GM12878 (cell line): ENCODE results near the gene ZNF428. TPM values are rescaled to one million over a fixed set of nuclear protein-coding genes. Genes with fewer than 3 reads are reported as not detected.

Source experiments
- ATAC-seq: fragments of 200-7000 bp; cut with Tn5 transposase; 3 replicates; pipeline ENCODE4 v1.9.1; 2020; ENCODE audit warnings: mild to moderate bottlenecking, moderate library complexity
- BruUV-seq: library from RNA; stranded (reverse); fragments of 400-500 nt; replicated peaks from 2 replicates; lab custom pipeline; 2021; lab: Mats Ljungman, UMichigan
- CTCF ChIA-PET: fragments of 300-600 bp; sonication (Branson Sonifier 250); formaldehyde crosslinking; extraction: SDS; loops from one replicate; lab custom pipeline; 2021; ENCODE audit warnings: inconsistent platforms; lab: Yijun Ruan, JAX
- POLR2A ChIA-PET: fragments of 350-600 bp; formaldehyde crosslinking; extraction: SDS; loops from one replicate; lab custom pipeline; 2021; ENCODE audit warnings: inconsistent platforms; lab: Charles Lee
- RAD21 ChIA-PET: fragments of 300-600 bp; sonication (Branson Sonifier 250); formaldehyde crosslinking; loops from one replicate; lab custom pipeline; 2023; ENCODE audit warnings: antibody characterized with exemption; ENCODE audit not compliant: unreplicated experiment; lab: Charles Lee
- SMC1A ChIA-PET: fragments of 300-600 bp; sonication (Branson Sonifier 250); formaldehyde crosslinking; loops from one replicate; lab custom pipeline; 2023; ENCODE audit not compliant: unreplicated experiment, uncharacterized antibody; lab: Charles Lee
- DNase-seq: peaks from one replicate; pipeline ENCODE4 v3.0.0-alpha.2; 2011; ENCODE audit warnings: low read depth, low spot score
- FAIRE-seq: peaks from 3 replicates; lab custom pipeline; 2011; peaks lifted over from hg19 to GRCh38; lab: Jason Lieb, UNC
- H2AFZ ChIP-seq: 2 replicates; pipeline ENCODE4 v1.6.0; 2011; ENCODE audit warnings: low read depth, low read length, control low read depth; ENCODE audit not compliant: control insufficient read depth
- H3K27ac ChIP-seq: 2 replicates; pipeline ENCODE4 v1.5.1; 2011; ENCODE audit warnings: control low read depth; ENCODE audit not compliant: control insufficient read depth, insufficient read depth
- H3K27me3 ChIP-seq, 2 experiments: replicated peaks in 1 of 2; 2 replicates each; pipeline versions ENCODE4 v1.6.0 to v1.6.1; 2011; ENCODE audit warnings: low read length in 1 of 2; ENCODE audit not compliant: control insufficient read depth in 2 of 2, insufficient read depth in 2 of 2
- H3K36me3 ChIP-seq, 2 experiments: 2 replicates each; pipeline ENCODE4 v1.5.1; 2011; ENCODE audit warnings: low read length in 1 of 2; ENCODE audit not compliant: control insufficient read depth in 2 of 2, insufficient read depth in 2 of 2
- H3K4me1 ChIP-seq: 2 replicates; pipeline ENCODE4 v1.6.1; 2011; ENCODE audit warnings: mild to moderate bottlenecking, low read length, moderate library complexity, mixed read lengths; ENCODE audit not compliant: control insufficient read depth, insufficient read depth
- H3K4me2 ChIP-seq: 2 replicates; pipeline ENCODE4 v1.6.0; 2011; ENCODE audit warnings: control low read depth; ENCODE audit not compliant: control insufficient read depth, insufficient read depth
- H3K4me3 ChIP-seq: fragments of 200-600 bp; sonication (generic); 2 replicates; pipeline ENCODE4 v1.5.1; 2016
- H3K79me2 ChIP-seq: 2 replicates; pipeline ENCODE4 v1.6.0; 2011; ENCODE audit warnings: low read length; ENCODE audit not compliant: control insufficient read depth, insufficient read depth
- H3K9ac ChIP-seq: 2 replicates; pipeline ENCODE4 v1.8.0; 2011; ENCODE audit warnings: low read length, control low read depth, mixed read lengths; ENCODE audit not compliant: control insufficient read depth, insufficient read depth
- H3K9me3 ChIP-seq: replicated peaks from 3 replicates; pipeline ENCODE4 v1.5.1; 2011; ENCODE audit warnings: mild to moderate bottlenecking, low read length; ENCODE audit not compliant: control insufficient read depth, insufficient read depth
- H4K20me1 ChIP-seq: 2 replicates; pipeline ENCODE4 v1.6.0; 2011; ENCODE audit not compliant: control insufficient read depth, insufficient read depth
- HCFC1 ChIP-seq: fragments of 150-350 bp; IDR thresholded peaks from 2 replicates; pipeline ENCODE4 v1.6.1; 2014; ENCODE audit warnings: low read length
- HDGF ChIP-seq: fragments of 450-650 bp; IDR thresholded peaks from 2 replicates; pipeline ENCODE4 v1.6.1; 2016; ENCODE audit warnings: antibody characterized with exemption
- IKZF2 ChIP-seq, 2 experiments: fragments of 450-650 bp; IDR thresholded peaks; 2 replicates each; pipeline ENCODE4 v1.6.1; 2017; ENCODE audit warnings: mild to moderate bottlenecking in 2 of 2, moderate library complexity in 2 of 2
- MTA2 ChIP-seq: fragments of 450-650 bp; IDR thresholded peaks from 2 replicates; pipeline ENCODE4 v1.6.1; 2016; ENCODE audit warnings: low read depth, mild to moderate bottlenecking, moderate library complexity
- NFIC ChIP-seq: IDR thresholded peaks from 2 replicates; pipeline ENCODE4 v1.6.1; 2012; ENCODE audit warnings: low read depth, mild to moderate bottlenecking, inconsistent platforms, low read length, moderate library complexity
- PAX5 ChIP-seq: IDR thresholded peaks from 2 replicates; pipeline ENCODE4 v1.6.1; 2011; ENCODE audit warnings: low read depth, low read length, borderline replicate concordance
- SIN3A ChIP-seq: IDR thresholded peaks from 2 replicates; pipeline ENCODE4 v1.6.1; 2012; ENCODE audit warnings: low read depth, low read length, improper control_type of control experiment
- STAT3 ChIP-seq: IDR thresholded peaks from 2 replicates; pipeline ENCODE4 v1.6.1; 2011; ENCODE audit warnings: low read depth, low read length, improper control_type of control experiment
- YY1 ChIP-seq: IDR thresholded peaks from 2 replicates; pipeline ENCODE4 v1.6.1; 2011; ENCODE audit warnings: low read depth, mild to moderate bottlenecking, low read length
- ZBTB40 ChIP-seq: fragments of 450-650 bp; IDR thresholded peaks from 2 replicates; pipeline ENCODE4 v1.6.1; 2016; ENCODE audit warnings: mild to moderate bottlenecking, moderate library complexity, borderline replicate concordance
- WGBS: methylation state at CpG from one replicate; pipeline ENCODE4 v1.1.6; 2016; ENCODE audit warnings: low lambda C conversion rate; ENCODE audit not compliant: insufficient replicate concordance, insufficient coverage; ENCODE audit errors: missing lambda C conversion rate; 5-methylcytosine and 5-hydroxymethylcytosine counted together
- in situ Hi-C: fragments of 300-500 bp; cut with MboI; formaldehyde crosslinking; loops from 9 replicates; pipeline ENCODE4 v1.14.3; 2018; ENCODE audit warnings: mixed read lengths
- intact Hi-C: fragments of 100-400 bp; cut with micrococcal nuclease; formaldehyde crosslinking; loops from one replicate; pipeline ENCODE4 v1.14.2; 2022; ENCODE audit not compliant: unreplicated experiment
- polyA plus RNA-seq, 11 experiments: library from polyadenylated mRNA; depleted of rRNA in 4 of 11; unstranded in 6 of 11; stranded (reverse) in 5 of 11; fragments of >200 nt; fragmentation: Nextera tagmentation in 4 of 11; fragmentation: Illumina TruSeq in 1 of 11; extraction: Ambion mirVana in 4 of 11; extraction: Trizol in 1 of 11; gene quantifications; 1 replicate in 1 of 11; 2 replicates in 10 of 11; pipeline versions ENCODE4 v1.2.1 to v1.2.3, GENCODE V29; 2011 to 2016; ENCODE audit warnings: inconsistent platforms in 2 of 11, missing spikeins in 2 of 11, low read depth in 1 of 11
- total RNA-seq, 4 experiments: library from RNA; depleted of rRNA in 3 of 4; stranded (reverse); fragments of >200 nt in 3 of 4; fragmentation: Illumina TruSeq in 1 of 4; extraction: Trizol in 1 of 4; gene quantifications; 2 replicates each; pipeline versions ENCODE4 v1.2.1 to v1.2.3, GENCODE V29; 2013 to 2021

The ZNF428 gene
- total and polyA plus RNA-seq, 10 of the 15 experiments (the other 5 are each of a cell fraction or from before 2014, with no cell fraction given): 0.27 to 57.8 (median 20.4) TPM

- H3K4me1 ChIP-seq: peaks cover 6% of the 10 kb centered on the region; the same call in 1 of the 2 replicates
- FAIRE-seq (no peak), DNase-seq (peak; percentile 30), ATAC-seq (peak; percentile 81)
- H3K79me2 ChIP-seq: peaks cover 18% of the 10 kb centered on the region
- no peaks in the 10 kb centered on the region for H4K20me1 ChIP-seq
- CTCF ChIA-PET: interaction anchor here (0.7 to 0.9 kb wide), 2 partner anchors 24 to 190 kb away, joined by 3 to 4 read pairs; no protein-coding TSS in a partner anchor
- peak overlapping the region; percentile 77 for H2AFZ ChIP-seq
- H3K9ac ChIP-seq: peak overlapping the region; percentile 85
- H3K36me3 ChIP-seq: no peaks in the 10 kb centered on the region
- peak; percentile 36; the same call in 1 of the 2 replicates for TF ChIP-seq MTA2
- peak; percentile 8; the same call in 1 of the 2 replicates for TF ChIP-seq YY1
- TF ChIP-seq IKZF2 (IDR thresholded peaks at IDR 0.05): peak; percentile 50 to 63; a peak in 3 of 4 replicates
- no peak for TF ChIP-seq STAT3
- TF ChIP-seq SIN3A: peak; percentile 54; the same call in 1 of the 2 replicates
- TF ChIP-seq ZBTB40: peak; percentile 60; the same call in 1 of the 2 replicates
- TF ChIP-seq HDGF: peak; percentile 27; the same call in 1 of the 2 replicates
- TF ChIP-seq HCFC1: no peak
- TF ChIP-seq NFIC: no peak
- no peak for TF ChIP-seq PAX5
- H3K4me2 ChIP-seq: peak overlapping the region; percentile 99
- WGBS: under 1% methylated on average over 14 of the region's 14 CpGs
- H3K27me3 ChIP-seq: no peaks in the 10 kb centered on the region
- no peaks in the 10 kb centered on the region for H3K9me3 ChIP-seq
- POLR2A ChIA-PET: interaction anchor here (0.7 kb wide), 2 partner anchors 19 to 34 kb away, joined by 3 to 11 read pairs; no protein-coding TSS in a partner anchor
- in situ Hi-C loops: no loop called here
- H3K4me3 ChIP-seq: peak overlapping the region; percentile 82
- intact Hi-C loops: loop anchor here (1.0 kb wide), 1 partner anchor 44 kb away; the partner anchor contains the start of genes PINLYP and XRCC1
- RAD21 ChIA-PET: no interaction called here
- SMC1A ChIA-PET: interaction anchor here (1.0 to 1.6 kb wide), 2 partner anchors 23 to 316 kb away, joined by 3 to 4 read pairs; partner anchors contain the start of genes IRGQ, ZNF45 and ZNF576
- BruUV-seq: TSS peak; percentile 86
- H3K27ac ChIP-seq: peak overlapping the region; percentile 77
Measured at GRCh38 chr19:43618921-43619261, 538 bp downstream of the ZNF428 start.
